PC-9 (cell line): ENCODE data around the gene DEPP1. TPM values are rescaled to one million over a fixed set of nuclear protein-coding genes. Genes with fewer than 3 reads are reported as not detected.
"Not testable (repeated sequence)": the region's sequence is repeated elsewhere in the genome, so short reads cannot be mapped to it uniquely, and the experiment has no call there.

Source experiments
- Bru-seq: library from RNA; stranded (reverse); fragments of 400-500 nt; gene quantifications from one replicate; lab custom pipeline; 2021; lab: Mats Ljungman, UMichigan
- BruChase-seq, 2 experiments: library from RNA; stranded (reverse); fragments of 400-500 nt; gene quantifications; one replicate each; lab custom pipeline; 2021; lab: Mats Ljungman, UMichigan
- BruUV-seq: library from RNA; stranded (reverse); fragments of 400-500 nt; replicated peaks from 2 replicates; lab custom pipeline; 2021; lab: Mats Ljungman, UMichigan
- CTCF ChIA-PET: fragments of 300-600 bp; sonication (Branson Sonifier 250); formaldehyde crosslinking; loops from one replicate; lab custom pipeline; 2022; ENCODE audit warnings: antibody characterized with exemption; lab: Charles Lee
- POLR2A ChIA-PET: fragments of 300-600 bp; sonication (Branson Sonifier 250); formaldehyde crosslinking; loops from one replicate; lab custom pipeline; 2022; ENCODE audit warnings: antibody characterized with exemption; ENCODE audit not compliant: unreplicated experiment; lab: Charles Lee
- DNase-seq, 2 experiments: peaks; one replicate each; pipeline versions ENCODE4 v3.0.0 to v3.0.0-alpha.2; 2015 to 2022; ENCODE audit warnings: mixed read lengths in 1 of 2
- H2AFZ ChIP-seq: fragments of 200-600 bp; sonication (generic); 2 replicates; pipeline ENCODE4 v1.8.1; 2017; ENCODE audit warnings: antibody characterized with exemption
- H3F3A ChIP-seq: fragments of 200-600 bp; sonication (generic); 2 replicates; pipeline ENCODE4 v1.8.1; 2017; ENCODE audit warnings: antibody characterized with exemption, mild to moderate bottlenecking, low read depth; ENCODE audit not compliant: insufficient read depth
- H3K27ac ChIP-seq: fragments of 200-600 bp; sonication (generic); 2 replicates; pipeline ENCODE4 v1.6.1; 2016; ENCODE audit warnings: mixed run types
- H3K27me3 ChIP-seq: fragments of 200-600 bp; sonication (generic); 2 replicates; pipeline ENCODE4 v1.6.1; 2016; ENCODE audit warnings: low read depth, mixed run types; ENCODE audit not compliant: insufficient read depth
- H3K36me3 ChIP-seq: fragments of 200-600 bp; sonication (generic); 2 replicates; pipeline ENCODE4 v1.6.1; 2016; ENCODE audit warnings: low read depth, mixed run types
- H3K4me1 ChIP-seq: fragments of 200-600 bp; sonication (generic); replicated peaks from 2 replicates; pipeline ENCODE4 v1.6.1; 2016; ENCODE audit warnings: mixed run types; ENCODE audit not compliant: insufficient read depth
- H3K4me2 ChIP-seq: fragments of 200-600 bp; sonication (generic); 2 replicates; pipeline ENCODE4 v1.6.1; 2017; ENCODE audit warnings: mixed run types
- H3K4me3 ChIP-seq: fragments of 200-600 bp; sonication (generic); 2 replicates; pipeline ENCODE4 v1.6.1; 2016; ENCODE audit warnings: mixed run types
- H3K79me2 ChIP-seq: fragments of 200-600 bp; sonication (generic); 2 replicates; pipeline ENCODE4 v1.6.1; 2017; ENCODE audit warnings: low read depth, mixed run types
- H3K9me2 ChIP-seq: fragments of 200-600 bp; sonication (generic); 2 replicates; pipeline ENCODE4 v1.8.1; 2017; ENCODE audit warnings: mild to moderate bottlenecking; ENCODE audit not compliant: insufficient read depth
- H3K9me3 ChIP-seq: fragments of 200-600 bp; sonication (generic); 2 replicates; pipeline ENCODE4 v1.8.1; 2016; ENCODE audit warnings: low read depth; ENCODE audit not compliant: insufficient read depth
- H4K20me1 ChIP-seq: fragments of 200-600 bp; sonication (generic); 2 replicates; pipeline ENCODE4 v1.8.1; 2017; ENCODE audit not compliant: insufficient read depth
- EZH2 ChIP-seq: fragments of 200-600 bp; sonication (generic); IDR thresholded peaks from 2 replicates; pipeline ENCODE4 v1.8.0; 2017; ENCODE audit warnings: antibody characterized with exemption, low read depth
- intact Hi-C: fragments of 100-400 bp; cut with micrococcal nuclease; formaldehyde crosslinking; loops from one replicate; pipeline ENCODE4 v1.10.0; 2022; ENCODE audit not compliant: unreplicated experiment
- long read RNA-seq: library from polyadenylated mRNA; stranded (forward); transcript quantifications from one replicate; pipeline ENCODE4 v2.0.0, GENCODE V29; 2022
- total RNA-seq: library from RNA; stranded (reverse); gene quantifications from 2 replicates; pipeline ENCODE4 v1.2.3, GENCODE V29; 2021
- TF ChIP-seq, protein P1 (sequence below): fragments of 200-600 bp; sonication (generic); conservative IDR thresholded peaks from 2 replicates; pipeline ENCODE4 v1.6.1; 2017; ENCODE audit warnings: mixed run types, antibody characterized with exemption, mild to moderate bottlenecking, moderate library complexity

DEPP1 gene, protein sequence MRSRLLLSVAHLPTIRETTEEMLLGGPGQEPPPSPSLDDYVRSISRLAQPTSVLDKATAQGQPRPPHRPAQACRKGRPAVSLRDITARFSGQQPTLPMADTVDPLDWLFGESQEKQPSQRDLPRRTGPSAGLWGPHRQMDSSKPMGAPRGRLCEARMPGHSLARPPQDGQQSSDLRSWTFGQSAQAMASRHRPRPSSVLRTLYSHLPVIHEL
- total RNA-seq (13.2 and 15.1 TPM in 2 replicates), Bru-seq, nascent RNA (percentile 52 among the genes with signal in this experiment), BruChase-seq, experiment 1, labeled RNA remaining after a 2-hour chase (percentile 69 among the genes with signal in this experiment), BruChase-seq, experiment 2, labeled RNA remaining after a 6-hour chase (percentile 53 among the genes with signal in this experiment)
- long read RNA-seq, transcript DEPP1-201 (2 exons, 2,120 nt) = major isoform, 21 of 22 reads
- long read RNA-seq, partial matches to known transcripts = 1 of 22 reads
- long read RNA-seq, other reads (novel, unspliced or antisense) = 0 of 22 reads

DNA sequence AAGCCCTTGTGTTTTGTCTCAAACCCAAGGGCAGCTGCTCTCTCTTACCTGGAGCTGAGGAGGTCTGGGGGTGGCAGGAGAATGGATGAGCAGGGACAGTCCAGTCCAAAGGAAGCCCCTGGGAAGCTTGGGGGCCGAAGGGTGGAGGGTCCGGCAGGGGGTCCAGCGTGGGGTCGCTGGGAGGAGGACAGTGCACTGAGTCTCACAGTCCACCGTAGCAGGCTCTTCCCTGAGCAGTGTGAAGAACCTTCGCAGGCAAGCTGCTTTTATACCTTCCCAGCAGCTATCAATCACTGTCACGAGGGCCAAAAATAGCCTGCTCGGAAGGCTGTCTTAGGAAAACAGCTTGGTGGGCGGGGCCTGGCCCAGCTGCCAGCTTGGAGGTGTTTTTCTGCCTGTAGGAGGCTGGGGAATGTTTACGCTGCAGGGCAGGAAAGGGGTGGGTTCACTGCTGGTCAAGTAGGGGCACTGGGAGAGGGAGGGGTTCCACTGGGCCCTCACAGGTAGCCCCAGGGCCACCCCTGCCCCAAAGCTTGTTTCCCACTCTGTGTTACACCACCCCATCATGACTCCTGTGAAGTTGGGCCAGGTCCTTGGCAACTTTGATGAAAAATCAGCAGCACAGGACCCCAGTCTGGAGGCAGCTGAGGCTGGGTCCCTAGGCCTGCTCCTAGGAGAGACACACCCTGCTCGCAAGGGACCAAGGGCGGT, at the start of gene DEPP1:
DEPP1 (minus strand) TSS at position 240 of the 711 bp plus-strand sequence. CDS start 779 bp downstream, outside the sequence.
- Histone ChIP-seq H3K27me3 (no peaks in the 10 kb centered on the region), H3K27ac (peak within 1 kb of the TSS; percentile 92), H3K9me2 (no peaks in the 10 kb centered on the region), H3F3A (peaks cover 31% of the 10 kb centered on the region; the same call in 1 of the 2 replicates), H3K4me2 (peak within 1 kb of the TSS; percentile 81), H3K4me3 (peak within 1 kb of the TSS; percentile 61), H4K20me1 (peaks cover 9% of the 10 kb centered on the region), H3K79me2 (peaks cover 22% of the 10 kb centered on the region), H2AFZ (peak within 1 kb of the TSS; percentile 63), H3K4me1 (peaks cover 90% of the 10 kb centered on the region), H3K9me3 (no peaks in the 10 kb centered on the region), H3K36me3 (no peaks in the 10 kb centered on the region)
- ChIA-PET POLR2A (interaction anchor here (0.6 to 1.2 kb wide), 10 partner anchors 12 to 1424 kb away, joined by 3 to 13 read pairs (median 4); partner anchors contain the start of gene NCOA4), CTCF (interaction anchor here (0.6 to 1.4 kb wide), 2 partner anchors 25 to 1020 kb away, joined by 3 read pairs; no protein-coding TSS in a partner anchor)
- peak; percentile 96 for DNase-seq
- BruUV-seq = no TSS peak
- intact Hi-C loops = loop anchor here (1.0 to 5.0 kb wide), 5 partner anchors 14 to 1116 kb away; partner anchors contain the start of gene RASSF4
- TF ChIP-seq, protein P1, sequence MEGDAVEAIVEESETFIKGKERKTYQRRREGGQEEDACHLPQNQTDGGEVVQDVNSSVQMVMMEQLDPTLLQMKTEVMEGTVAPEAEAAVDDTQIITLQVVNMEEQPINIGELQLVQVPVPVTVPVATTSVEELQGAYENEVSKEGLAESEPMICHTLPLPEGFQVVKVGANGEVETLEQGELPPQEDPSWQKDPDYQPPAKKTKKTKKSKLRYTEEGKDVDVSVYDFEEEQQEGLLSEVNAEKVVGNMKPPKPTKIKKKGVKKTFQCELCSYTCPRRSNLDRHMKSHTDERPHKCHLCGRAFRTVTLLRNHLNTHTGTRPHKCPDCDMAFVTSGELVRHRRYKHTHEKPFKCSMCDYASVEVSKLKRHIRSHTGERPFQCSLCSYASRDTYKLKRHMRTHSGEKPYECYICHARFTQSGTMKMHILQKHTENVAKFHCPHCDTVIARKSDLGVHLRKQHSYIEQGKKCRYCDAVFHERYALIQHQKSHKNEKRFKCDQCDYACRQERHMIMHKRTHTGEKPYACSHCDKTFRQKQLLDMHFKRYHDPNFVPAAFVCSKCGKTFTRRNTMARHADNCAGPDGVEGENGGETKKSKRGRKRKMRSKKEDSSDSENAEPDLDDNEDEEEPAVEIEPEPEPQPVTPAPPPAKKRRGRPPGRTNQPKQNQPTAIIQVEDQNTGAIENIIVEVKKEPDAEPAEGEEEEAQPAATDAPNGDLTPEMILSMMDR = 0 out of 2 replicates have a peak, but pooled peaks have one; percentile 23
- no peak for TF ChIP-seq EZH2

DNA sequence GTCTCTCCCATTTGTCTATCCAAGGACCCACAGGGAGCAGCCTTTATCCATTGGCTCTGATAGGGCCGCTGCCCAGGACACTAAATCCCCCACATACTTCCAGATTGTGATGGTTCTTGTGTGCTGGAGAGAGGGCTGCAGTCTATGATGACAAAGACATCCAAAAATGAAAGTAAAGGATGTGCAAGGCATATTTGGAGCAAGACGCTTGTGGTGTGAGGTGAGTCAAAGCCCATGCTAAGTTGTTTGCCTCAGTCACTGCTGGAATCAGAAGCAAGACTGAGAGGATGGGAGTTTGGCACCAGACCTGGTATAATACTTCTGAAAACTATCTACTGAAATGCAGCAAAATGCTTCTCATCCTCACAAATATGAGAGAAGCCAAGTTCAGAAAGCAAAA, 44.8 kb upstream of the DEPP1 start:
- Histone ChIP-seq H3K79me2 (no peaks in the 10 kb centered on the region), H3K36me3 (no peaks in the 10 kb centered on the region), H3K4me2 (no peak overlapping the region), H3K27me3 (0 out of 2 replicates have a peak, but pooled peaks cover 6% of the 10 kb centered on the region), H4K20me1 (no peaks in the 10 kb centered on the region; the same call in 1 of the 2 replicates), H2AFZ (no peak overlapping the region; the same call in 1 of the 2 replicates), H3F3A (no peaks in the 10 kb centered on the region; the same call in 1 of the 2 replicates), H3K4me3 (no peak overlapping the region), H3K9me2 (no peaks in the 10 kb centered on the region; the same call in 1 of the 2 replicates), H3K27ac (no peak overlapping the region), H3K4me1 (no peaks in the 10 kb centered on the region), H3K9me3 (no peaks in the 10 kb centered on the region)
- CTCF ChIA-PET = no interaction called here
- no TSS peak for BruUV-seq
- intact Hi-C loops = no loop called here
- POLR2A ChIA-PET = no interaction called here
- TF ChIP-seq EZH2 = no peak
- TF ChIP-seq, protein P1 = no peak
- DNase-seq = no peak

DNA sequence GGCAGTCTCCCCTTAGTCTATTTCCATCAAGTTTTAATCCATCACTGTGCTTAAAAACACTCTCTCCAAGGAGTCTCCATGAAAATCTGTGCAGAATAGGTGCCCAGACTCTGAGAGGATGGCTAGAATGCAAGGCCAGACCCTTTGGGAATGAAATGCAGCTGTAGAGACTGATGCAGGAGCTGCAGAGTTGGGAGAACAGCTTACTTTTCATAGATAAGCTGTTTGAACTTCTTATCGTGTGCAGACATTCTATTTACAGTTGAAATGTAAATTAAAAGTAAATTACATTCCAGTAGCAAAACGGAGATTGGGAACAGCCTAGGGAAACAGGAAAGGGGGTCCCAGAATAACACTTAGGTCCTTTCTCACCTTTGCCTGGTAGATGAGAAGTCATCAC, 37.0 kb upstream of the DEPP1 start:
- intact Hi-C loops = no loop called here
- Histone ChIP-seq H3K9me3 (no peaks in the 10 kb centered on the region), H3K27me3 (peaks cover 24% of the 10 kb centered on the region; the same call in 1 of the 2 replicates), H4K20me1 (no peaks in the 10 kb centered on the region), H3K27ac (no peak overlapping the region), H3K4me2 (no peak overlapping the region), H3K9me2 (no peaks in the 10 kb centered on the region), H3K4me1 (no peaks in the 10 kb centered on the region), H3K4me3 (no peak overlapping the region), H2AFZ (no peak overlapping the region), H3K79me2 (no peaks in the 10 kb centered on the region), H3K36me3 (no peaks in the 10 kb centered on the region), H3F3A (no peaks in the 10 kb centered on the region)
- CTCF ChIA-PET = no interaction called here
- POLR2A ChIA-PET = no interaction called here
- DNase-seq = no peak
- TF ChIP-seq, protein P1 = no peak
- TF ChIP-seq EZH2 = no peak
- BruUV-seq = no TSS peak

DNA sequence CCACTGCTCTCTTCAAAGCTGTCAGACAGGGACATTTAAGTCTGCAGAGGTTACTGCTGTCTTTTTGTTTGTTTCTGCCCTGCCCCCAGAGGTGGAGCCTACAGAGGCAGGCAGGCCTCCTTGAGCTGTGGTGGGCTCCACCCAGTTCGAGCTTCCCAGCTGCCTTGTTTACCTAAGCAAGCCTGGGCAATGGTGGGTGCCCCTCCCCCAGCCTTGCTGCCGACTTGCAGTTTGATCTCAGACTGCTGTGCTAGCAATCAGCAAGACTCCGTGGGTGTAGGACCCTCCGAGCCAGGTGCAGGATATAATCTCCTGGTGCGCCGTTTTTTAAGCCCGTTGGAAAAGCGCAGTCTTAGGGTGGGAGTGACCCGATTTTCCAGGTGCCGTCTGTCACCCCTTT, 35.9 kb upstream of the DEPP1 start:
- H3K9me2 ChIP-seq, POLR2A ChIA-PET, H3K4me1 ChIP-seq, H3K4me2 ChIP-seq, CTCF ChIA-PET, H3K36me3 ChIP-seq, intact Hi-C loops, BruUV-seq, H3K9me3 ChIP-seq, H3F3A ChIP-seq, H3K27ac ChIP-seq, H3K4me3 ChIP-seq, H3K79me2 ChIP-seq, H2AFZ ChIP-seq, DNase-seq, H4K20me1 ChIP-seq: not testable (repeated sequence)
- H3K27me3 ChIP-seq = peaks cover 24% of the 10 kb centered on the region; the same call in 1 of the 2 replicates
